ENCODE data around the gene NPTX2.

The NPTX2 gene

GRCh38 chr7:98653601-98654310 is 36.7 kb downstream of the NPTX2 start:
- Histone ChIP-seq H3K4me1 (ENCODE audit: control insufficient read depth in 2 of 2, insufficient read depth in 2 of 2, low read length in 2 of 2) (no peaks in the 10 kb centered on the region), H3K9ac (ENCODE audit: low read depth in 1 of 2, low read length in 2 of 2) (no peak overlapping the region), H3K27me3 (ENCODE audit: control insufficient read depth in 2 of 2, insufficient read depth in 2 of 2, low read length in 2 of 2) (no peaks in the 10 kb centered on the region), H3K27ac (ENCODE audit: low read depth in 2 of 2, low read length in 2 of 2) (no peak overlapping the region), H3K4me3 (ENCODE audit: low read length in 2 of 2) (no peak overlapping the region), H3K36me3 (ENCODE audit: control insufficient read depth in 2 of 2, insufficient read depth in 2 of 2, low read length in 2 of 2) (no peaks in the 10 kb centered on the region), H3K9me3 (ENCODE audit: control insufficient read depth in 2 of 2, low read length in 2 of 2) (no peaks in the 10 kb centered on the region)

GRCh38 chr7:98654524-98655272 is 37.6 kb downstream of the NPTX2 start:
- Histone ChIP-seq H3K27me3 (ENCODE audit: control insufficient read depth in 2 of 2, insufficient read depth in 2 of 2, low read length in 2 of 2) (no peaks in the 10 kb centered on the region), H3K36me3 (ENCODE audit: control insufficient read depth in 2 of 2, insufficient read depth in 2 of 2, low read length in 2 of 2) (no peaks in the 10 kb centered on the region)

GRCh38 chr7:98655611-98656010 is 38.5 kb downstream of the NPTX2 start:
- H3K27me3 ChIP-seq (ENCODE audit: control insufficient read depth in 2 of 2, insufficient read depth in 2 of 2, low read length in 2 of 2): no peaks in the 10 kb centered on the region
- no peak overlapping the region for H3K4me3 ChIP-seq (ENCODE audit: low read length in 2 of 2)
- H3K9me3 ChIP-seq (ENCODE audit: control insufficient read depth in 2 of 2, low read length in 2 of 2): no peaks in the 10 kb centered on the region
- no peaks in the 10 kb centered on the region for H3K36me3 ChIP-seq (ENCODE audit: control insufficient read depth in 2 of 2, insufficient read depth in 2 of 2, low read length in 2 of 2)
- H3K4me1 ChIP-seq (ENCODE audit: control insufficient read depth in 2 of 2, insufficient read depth in 2 of 2, low read length in 2 of 2): no peaks in the 10 kb centered on the region
- no peak overlapping the region for H3K9ac ChIP-seq (ENCODE audit: low read depth in 1 of 2, low read length in 2 of 2)
- no peak overlapping the region for H3K27ac ChIP-seq (ENCODE audit: low read depth in 2 of 2, low read length in 2 of 2)

More at GRCh38 chr7:98654524-98655272, 37.6 kb downstream of the NPTX2 start:
- Histone ChIP-seq H3K9me3 (ENCODE audit: control insufficient read depth in 2 of 2, low read length in 2 of 2) (no peaks in the 10 kb centered on the region), H3K4me1 (ENCODE audit: control insufficient read depth in 2 of 2, insufficient read depth in 2 of 2, low read length in 2 of 2) (no peaks in the 10 kb centered on the region), H3K4me3 (ENCODE audit: low read length in 2 of 2) (no peak overlapping the region), H3K27ac (ENCODE audit: low read depth in 2 of 2, low read length in 2 of 2) (no peak overlapping the region), H3K9ac (ENCODE audit: low read depth in 1 of 2, low read length in 2 of 2) (no peak overlapping the region)

- Histone ChIP-seq H3K9me3 (ENCODE audit: control insufficient read depth in 2 of 2, low read length in 2 of 2) (no peaks in the 10 kb centered on the region), H3K27ac (ENCODE audit: low read depth in 2 of 2, low read length in 2 of 2) (no peak overlapping the region), H3K9ac (ENCODE audit: low read depth in 1 of 2, low read length in 2 of 2) (no peak overlapping the region)
Observed at GRCh38 chr7:98656899-98657298, 39.8 kb downstream of the NPTX2 start.

GRCh38 chr7:98657736-98658135 is 40.7 kb downstream of the NPTX2 start:
- Histone ChIP-seq H3K4me3 (ENCODE audit: low read length in 2 of 2) (no peak overlapping the region), H3K9ac (ENCODE audit: low read depth in 1 of 2, low read length in 2 of 2) (no peak overlapping the region), H3K27me3 (ENCODE audit: control insufficient read depth in 2 of 2, insufficient read depth in 2 of 2, low read length in 2 of 2) (no peaks in the 10 kb centered on the region), H3K36me3 (ENCODE audit: control insufficient read depth in 2 of 2, insufficient read depth in 2 of 2, low read length in 2 of 2) (no peaks in the 10 kb centered on the region), H3K4me1 (ENCODE audit: control insufficient read depth in 2 of 2, insufficient read depth in 2 of 2, low read length in 2 of 2) (no peaks in the 10 kb centered on the region), H3K27ac (ENCODE audit: low read depth in 2 of 2, low read length in 2 of 2) (no peak overlapping the region), H3K9me3 (ENCODE audit: control insufficient read depth in 2 of 2, low read length in 2 of 2) (no peaks in the 10 kb centered on the region)

More at GRCh38 chr7:98656899-98657298, 39.8 kb downstream of the NPTX2 start:
- H3K36me3 ChIP-seq (ENCODE audit: control insufficient read depth in 2 of 2, insufficient read depth in 2 of 2, low read length in 2 of 2): no peaks in the 10 kb centered on the region
- H3K27me3 ChIP-seq (ENCODE audit: control insufficient read depth in 2 of 2, insufficient read depth in 2 of 2, low read length in 2 of 2): no peaks in the 10 kb centered on the region
- H3K4me3 ChIP-seq (ENCODE audit: low read length in 2 of 2): no peak overlapping the region
- no peaks in the 10 kb centered on the region for H3K4me1 ChIP-seq (ENCODE audit: control insufficient read depth in 2 of 2, insufficient read depth in 2 of 2, low read length in 2 of 2)

- H3K4me3 ChIP-seq (ENCODE audit: low read length in 2 of 2): no peak overlapping the region
- H3K27me3 ChIP-seq (ENCODE audit: control insufficient read depth in 2 of 2, insufficient read depth in 2 of 2, low read length in 2 of 2): no peaks in the 10 kb centered on the region
- H3K36me3 ChIP-seq (ENCODE audit: control insufficient read depth in 2 of 2, insufficient read depth in 2 of 2, low read length in 2 of 2): no peaks in the 10 kb centered on the region
- H3K9ac ChIP-seq (ENCODE audit: low read depth in 1 of 2, low read length in 2 of 2): no peak overlapping the region
- peaks cover 0 to 2% of the 10 kb centered on the region in 2 donors for H3K9me3 ChIP-seq (ENCODE audit: control insufficient read depth in 2 of 2, low read length in 2 of 2)
- H3K27ac ChIP-seq (ENCODE audit: low read depth in 2 of 2, low read length in 2 of 2): no peak overlapping the region
- H3K4me1 ChIP-seq (ENCODE audit: control insufficient read depth in 2 of 2, insufficient read depth in 2 of 2, low read length in 2 of 2): no peaks in the 10 kb centered on the region
Observed at GRCh38 chr7:98659756-98660155, 42.7 kb downstream of the NPTX2 start.

GRCh38 chr7:98661607-98662006 is 44.5 kb downstream of the NPTX2 start:
- no peak overlapping the region for H3K4me3 ChIP-seq (ENCODE audit: low read length in 2 of 2)
- no peaks in the 10 kb centered on the region for H3K27me3 ChIP-seq (ENCODE audit: control insufficient read depth in 2 of 2, insufficient read depth in 2 of 2, low read length in 2 of 2)
- H3K4me1 ChIP-seq (ENCODE audit: control insufficient read depth in 2 of 2, insufficient read depth in 2 of 2, low read length in 2 of 2): no peaks in the 10 kb centered on the region
- peaks cover 0 to 2% of the 10 kb centered on the region in 2 donors for H3K9me3 ChIP-seq (ENCODE audit: control insufficient read depth in 2 of 2, low read length in 2 of 2)
- no peaks in the 10 kb centered on the region for H3K36me3 ChIP-seq (ENCODE audit: control insufficient read depth in 2 of 2, insufficient read depth in 2 of 2, low read length in 2 of 2)
- H3K27ac ChIP-seq (ENCODE audit: low read depth in 2 of 2, low read length in 2 of 2): no peak overlapping the region
- no peak overlapping the region for H3K9ac ChIP-seq (ENCODE audit: low read depth in 1 of 2, low read length in 2 of 2)

GRCh38 chr7:98662289-98662688 is 45.2 kb downstream of the NPTX2 start:
- Histone ChIP-seq H3K27ac (ENCODE audit: low read depth in 2 of 2, low read length in 2 of 2) (no peak overlapping the region), H3K9ac (ENCODE audit: low read depth in 1 of 2, low read length in 2 of 2) (no peak overlapping the region), H3K4me3 (ENCODE audit: low read length in 2 of 2) (no peak overlapping the region), H3K27me3 (ENCODE audit: control insufficient read depth in 2 of 2, insufficient read depth in 2 of 2, low read length in 2 of 2) (no peaks in the 10 kb centered on the region), H3K9me3 (ENCODE audit: control insufficient read depth in 2 of 2, low read length in 2 of 2) (peaks cover 0 to 2% of the 10 kb centered on the region in 2 donors), H3K36me3 (ENCODE audit: control insufficient read depth in 2 of 2, insufficient read depth in 2 of 2, low read length in 2 of 2) (no peaks in the 10 kb centered on the region), H3K4me1 (ENCODE audit: control insufficient read depth in 2 of 2, insufficient read depth in 2 of 2, low read length in 2 of 2) (no peaks in the 10 kb centered on the region)

GRCh38 chr7:98664882-98665281 is 47.8 kb downstream of the NPTX2 start:
- Histone ChIP-seq H3K36me3 (ENCODE audit: control insufficient read depth in 2 of 2, insufficient read depth in 2 of 2, low read length in 2 of 2) (no peaks in the 10 kb centered on the region), H3K9me3 (ENCODE audit: control insufficient read depth in 2 of 2, low read length in 2 of 2) (peaks cover 0 to 2% of the 10 kb centered on the region in 2 donors), H3K27me3 (ENCODE audit: control insufficient read depth in 2 of 2, insufficient read depth in 2 of 2, low read length in 2 of 2) (no peaks in the 10 kb centered on the region), H3K9ac (ENCODE audit: low read depth in 1 of 2, low read length in 2 of 2) (no peak overlapping the region), H3K4me1 (ENCODE audit: control insufficient read depth in 2 of 2, insufficient read depth in 2 of 2, low read length in 2 of 2) (no peaks in the 10 kb centered on the region), H3K27ac (ENCODE audit: low read depth in 2 of 2, low read length in 2 of 2) (no peak overlapping the region), H3K4me3 (ENCODE audit: low read length in 2 of 2) (no peak overlapping the region)

GRCh38 chr7:98668255-98668654 is 51.2 kb downstream of the NPTX2 start:
- no peaks in the 10 kb centered on the region for H3K4me1 ChIP-seq (ENCODE audit: control insufficient read depth in 2 of 2, insufficient read depth in 2 of 2, low read length in 2 of 2)
- H3K27me3 ChIP-seq (ENCODE audit: control insufficient read depth in 2 of 2, insufficient read depth in 2 of 2, low read length in 2 of 2): no peaks in the 10 kb centered on the region
- H3K36me3 ChIP-seq (ENCODE audit: control insufficient read depth in 2 of 2, insufficient read depth in 2 of 2, low read length in 2 of 2): no peaks in the 10 kb centered on the region
- no peak overlapping the region for H3K27ac ChIP-seq (ENCODE audit: low read depth in 2 of 2, low read length in 2 of 2)
- no peak overlapping the region for H3K9ac ChIP-seq (ENCODE audit: low read depth in 1 of 2, low read length in 2 of 2)
- no peak overlapping the region for H3K4me3 ChIP-seq (ENCODE audit: low read length in 2 of 2)
- H3K9me3 ChIP-seq (ENCODE audit: control insufficient read depth in 2 of 2, low read length in 2 of 2): peaks cover 2 to 5% of the 10 kb centered on the region in 2 donors
